ENCODE data around the gene TDRD6.

The TDRD6 gene

DNA sequence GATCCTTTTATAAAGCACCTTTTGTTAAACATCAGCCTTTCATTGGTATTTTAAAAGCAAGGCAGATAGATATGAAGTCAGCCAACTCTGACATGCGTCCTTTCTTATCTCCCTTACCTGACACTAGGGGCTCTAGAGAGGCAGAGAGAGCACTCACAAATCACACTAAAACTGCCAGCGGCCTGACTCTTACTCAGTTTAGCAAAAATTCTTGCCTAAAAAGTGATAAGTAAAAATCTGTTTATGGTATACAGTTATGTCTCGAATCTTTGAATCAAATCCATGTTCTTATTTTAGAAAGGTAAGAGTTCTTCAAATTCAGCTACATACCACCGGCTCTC is 10.4 kb upstream of the TDRD6 start:
- peak; percentile 67 for DNase-seq (ENCODE audit: low spot score)

- DNase-seq (ENCODE audit: low spot score), result no peak
Measured at GRCh38 chr6:46684771-46685170, 2.9 kb upstream of the TDRD6 start.

DNA sequence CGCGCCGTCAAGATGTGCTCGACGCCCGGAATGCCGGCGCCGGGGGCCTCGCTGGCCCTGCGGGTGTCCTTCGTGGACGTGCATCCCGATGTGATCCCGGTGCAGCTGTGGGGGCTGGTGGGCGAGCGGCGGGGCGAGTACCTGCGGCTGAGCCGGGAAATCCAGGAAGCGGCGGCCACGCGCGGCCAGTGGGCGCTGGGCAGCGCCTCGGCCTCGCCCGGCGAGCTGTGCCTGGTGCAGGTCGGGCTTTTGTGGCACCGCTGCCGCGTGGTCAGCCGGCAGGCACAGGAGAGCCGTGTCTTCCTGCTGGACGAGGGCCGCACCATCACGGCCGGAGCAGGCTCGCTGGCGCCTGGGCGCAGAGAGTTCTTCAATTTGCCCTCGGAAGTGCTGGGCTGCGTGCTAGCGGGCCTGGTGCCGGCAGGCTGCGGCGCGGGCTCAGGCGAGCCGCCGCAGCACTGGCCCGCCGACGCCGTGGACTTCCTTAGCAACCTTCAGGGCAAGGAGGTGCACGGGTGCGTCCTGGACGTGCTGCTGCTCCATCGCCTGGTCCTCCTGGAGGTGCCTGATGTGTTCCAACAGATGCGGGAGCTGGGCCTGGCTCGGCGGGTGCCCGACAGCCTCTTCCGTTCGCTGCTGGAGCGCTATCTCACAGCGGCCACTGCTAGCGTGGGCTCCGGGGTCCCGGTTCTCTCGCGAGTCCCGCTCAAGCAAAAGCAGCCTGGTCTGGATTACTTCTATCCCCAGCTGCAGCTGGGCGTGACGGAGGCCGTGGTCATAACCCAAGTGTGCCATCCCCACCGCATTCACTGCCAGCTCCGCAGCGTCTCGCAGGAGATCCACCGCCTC is 656 bp downstream of the TDRD6 start:
- no peak for DNase-seq (ENCODE audit: low spot score)

- DNase-seq (ENCODE audit: low spot score), result no peak
Measured at GRCh38 chr6:46688966-46689335, 1.3 kb downstream of the TDRD6 start.

DNA sequence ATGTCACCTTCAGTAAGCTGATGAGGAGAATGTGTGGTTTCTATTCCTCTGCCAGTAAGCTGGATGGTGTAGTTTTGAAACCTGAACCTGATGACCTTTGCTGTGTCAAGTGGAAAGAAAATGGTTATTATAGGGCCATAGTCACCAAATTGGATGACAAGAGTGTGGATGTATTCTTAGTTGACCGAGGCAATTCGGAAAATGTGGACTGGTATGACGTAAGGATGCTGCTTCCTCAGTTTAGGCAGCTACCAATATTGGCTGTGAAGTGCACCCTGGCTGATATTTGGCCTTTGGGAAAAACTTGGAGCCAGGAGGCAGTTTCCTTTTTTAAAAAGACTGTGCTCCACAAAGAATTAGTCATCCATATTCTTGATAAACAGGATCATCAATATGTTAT is 2.0 kb downstream of the TDRD6 start:
- DNase-seq (ENCODE audit: low spot score), result no peak

GRCh38 chr6:46690141-46690755 is 2.6 kb downstream of the TDRD6 start:
- no peak for DNase-seq (ENCODE audit: low spot score)

DNA sequence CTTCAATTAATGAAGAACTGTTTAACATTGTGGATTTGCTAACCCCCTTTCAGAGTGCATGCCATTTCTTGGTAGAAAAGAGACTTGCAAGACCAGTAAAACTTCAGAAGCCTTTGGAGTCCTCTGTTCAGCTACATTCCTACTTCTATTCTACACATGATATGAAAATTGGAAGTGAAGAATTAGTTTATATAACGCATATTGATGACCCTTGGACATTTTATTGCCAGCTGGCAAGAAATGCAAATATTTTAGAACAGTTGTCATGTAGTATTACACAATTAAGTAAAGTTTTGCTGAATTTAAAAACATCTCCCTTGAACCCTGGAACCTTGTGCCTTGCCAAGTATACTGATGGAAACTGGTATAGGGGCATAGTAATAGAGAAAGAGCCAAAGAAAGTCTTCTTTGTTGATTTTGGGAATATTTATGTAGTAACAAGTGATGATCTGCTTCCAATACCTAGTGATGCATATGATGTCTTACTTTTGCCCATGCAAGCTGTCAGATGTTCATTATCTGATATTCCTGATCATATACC is 3.3 kb downstream of the TDRD6 start:
- no peak for DNase-seq (ENCODE audit: low spot score)

DNA sequence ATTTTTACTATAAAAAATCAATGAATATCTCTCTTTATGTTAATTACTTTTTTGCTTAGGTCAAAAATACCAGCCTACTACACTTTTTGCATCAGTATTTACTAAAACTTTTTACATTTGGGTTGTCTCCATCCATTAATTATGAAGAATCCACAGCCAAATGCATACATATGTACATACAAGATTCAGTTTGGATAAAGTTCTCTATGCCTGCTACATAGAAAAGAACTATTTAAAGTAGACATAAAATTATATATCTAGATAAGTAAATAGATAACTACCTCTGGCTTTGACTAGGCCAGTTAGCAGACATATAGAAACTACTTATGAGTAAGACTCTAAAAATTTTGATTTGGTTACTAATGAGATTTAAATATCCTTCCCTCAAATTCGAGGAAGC is 12.3 kb downstream of the TDRD6 start:
- no peak for DNase-seq (ENCODE audit: low spot score)

DNA sequence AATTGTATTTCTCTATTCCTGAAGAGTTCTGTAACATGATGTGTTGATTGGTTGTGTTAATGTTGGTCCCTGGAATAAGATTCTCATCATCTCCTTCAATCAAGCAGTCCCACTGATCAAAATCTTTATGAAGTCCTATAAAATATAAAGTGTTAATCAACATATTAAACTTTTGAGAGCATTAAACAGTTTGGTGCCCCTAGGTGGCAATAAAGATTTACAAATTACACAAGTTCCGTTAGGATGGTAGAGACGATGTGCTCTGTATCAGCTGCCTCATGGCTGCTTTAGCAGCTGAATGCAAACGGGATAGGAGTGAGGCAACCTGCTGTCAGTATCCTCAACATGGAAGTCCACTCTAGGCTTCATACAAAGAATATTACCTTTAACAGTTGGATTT is 16.9 kb downstream of the TDRD6 start:
- DNase-seq (ENCODE audit: low spot score), result peak; percentile 42

GRCh38 chr6:46706464-46706863 is 18.8 kb downstream of the TDRD6 start:
- DNase-seq (ENCODE audit: low spot score), result no peak

- no peak for DNase-seq (ENCODE audit: low spot score)
Measured at GRCh38 chr6:46711491-46711890, 23.8 kb downstream of the TDRD6 start.

DNA sequence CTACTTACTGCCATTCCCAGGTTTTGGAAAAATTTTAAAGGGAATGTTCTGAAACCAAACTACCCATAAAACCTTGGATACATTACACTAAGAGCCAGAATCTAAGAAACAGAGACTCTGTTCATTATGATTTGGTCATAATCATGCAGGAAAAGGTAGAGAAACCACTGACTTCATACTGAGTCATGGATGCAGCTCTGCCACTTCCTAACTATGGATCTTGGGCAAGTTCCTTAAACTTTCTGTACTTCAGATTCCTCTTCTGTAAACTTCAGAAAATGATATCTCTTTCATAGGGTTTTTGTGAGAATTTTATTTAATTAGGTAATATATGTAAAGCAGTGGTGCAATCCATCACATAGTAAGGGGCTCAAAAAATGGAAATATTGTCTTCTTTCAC is 27.5 kb downstream of the TDRD6 start:
- no peak for DNase-seq (ENCODE audit: low spot score)

GRCh38 chr6:46719099-46719498 is 31.4 kb downstream of the TDRD6 start:
- no peak for DNase-seq (ENCODE audit: low spot score)

DNA sequence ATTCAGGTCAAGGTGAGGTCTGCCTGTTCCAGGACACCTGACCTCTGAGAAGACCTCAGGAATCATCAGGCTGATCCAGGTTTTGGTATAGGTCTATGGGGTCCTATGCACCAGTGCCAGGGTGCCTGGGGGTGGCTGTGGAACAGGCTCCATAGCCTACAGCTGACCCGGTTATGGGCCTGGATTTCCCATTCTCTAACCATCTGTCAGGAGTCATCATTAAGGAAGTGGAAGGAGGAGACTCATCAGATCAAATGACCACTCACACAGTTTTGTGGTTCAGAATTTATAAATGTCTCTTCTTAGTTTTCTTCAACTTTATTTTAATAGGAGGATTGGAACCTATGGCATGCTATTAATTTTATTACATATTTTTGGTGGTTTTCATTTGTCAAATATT is 32.7 kb downstream of the TDRD6 start:
- no peak for DNase-seq (ENCODE audit: low spot score)

- no peak for DNase-seq (ENCODE audit: low spot score)
Measured at GRCh38 chr6:46729787-46730326, 42.2 kb downstream of the TDRD6 start.

GRCh38 chr6:46730921-46731461 is 43.3 kb downstream of the TDRD6 start:
- DNase-seq (ENCODE audit: low spot score), result no peak

DNA sequence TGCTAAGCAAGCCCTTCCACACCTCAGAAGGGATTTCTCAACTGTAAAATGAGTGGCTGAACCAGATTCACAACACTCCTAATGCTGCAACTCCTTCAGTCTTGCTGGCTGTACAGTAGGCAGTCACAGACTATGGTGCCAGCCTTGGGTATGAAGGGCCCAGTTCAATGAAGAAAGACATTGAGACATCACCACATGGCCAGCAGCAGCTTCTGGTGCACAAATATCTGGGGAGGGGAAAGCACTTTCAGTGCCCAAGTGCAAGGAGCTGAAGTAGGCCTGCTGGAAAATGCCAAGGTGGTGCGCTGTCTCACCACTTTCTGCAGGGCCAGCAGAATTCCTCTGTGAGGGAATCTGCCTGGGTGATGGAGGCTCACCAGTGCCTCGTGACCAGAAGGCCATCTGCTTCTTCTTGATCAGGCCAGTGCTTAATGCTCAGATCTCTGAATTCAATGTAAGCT is 45.7 kb downstream of the TDRD6 start:
- no peak for DNase-seq (ENCODE audit: low spot score)

- no peak for DNase-seq (ENCODE audit: low spot score)
Measured at GRCh38 chr6:46734867-46735719, 47.4 kb downstream of the TDRD6 start, which contains the start of gene PLA2G7. PLA2G7 (minus strand) TSS chr6:46735375; CDS start chr6:46722891, 12,484 bp downstream.

DNA sequence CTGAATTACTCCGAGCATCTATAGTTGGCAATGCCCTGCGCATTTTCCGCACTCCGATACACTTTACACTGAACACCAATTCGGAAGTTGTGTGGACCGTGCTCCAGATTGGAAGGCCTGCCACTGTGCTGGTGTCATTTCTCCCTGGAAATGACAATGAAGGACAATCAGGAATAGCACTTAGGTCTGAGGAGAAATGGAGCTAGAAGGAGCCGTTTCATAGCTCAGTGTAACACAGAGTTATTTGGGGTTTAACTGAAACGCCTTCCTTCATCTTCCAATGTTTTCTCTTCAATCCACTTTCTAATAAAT is 48.0 kb downstream of the TDRD6 start:
- DNase-seq (ENCODE audit: low spot score), result no peak

GRCh38 chr6:46736906-46737305 is 49.2 kb downstream of the TDRD6 start:
- no peak for DNase-seq (ENCODE audit: low spot score)

DNA sequence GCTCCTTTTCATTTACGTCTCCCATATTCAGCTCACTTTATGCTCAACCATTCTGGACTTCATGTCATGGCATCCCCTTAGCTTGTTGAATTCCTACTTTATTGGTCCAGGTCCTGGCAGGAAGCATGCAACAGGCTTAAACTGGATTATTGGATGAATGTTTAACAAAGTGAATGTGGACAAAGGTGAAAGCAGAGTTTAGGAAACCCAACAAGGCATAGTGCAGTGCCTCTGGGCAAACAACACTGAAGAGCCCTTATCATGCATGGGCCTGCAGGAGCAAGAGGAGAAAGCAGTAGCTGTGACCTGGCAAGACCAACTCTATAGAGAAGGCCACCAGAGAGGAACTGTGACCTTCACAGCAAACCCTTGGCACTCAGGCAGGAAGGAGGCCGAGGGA is 53.8 kb downstream of the TDRD6 start:
- DNase-seq (ENCODE audit: low spot score), result no peak

DNA sequence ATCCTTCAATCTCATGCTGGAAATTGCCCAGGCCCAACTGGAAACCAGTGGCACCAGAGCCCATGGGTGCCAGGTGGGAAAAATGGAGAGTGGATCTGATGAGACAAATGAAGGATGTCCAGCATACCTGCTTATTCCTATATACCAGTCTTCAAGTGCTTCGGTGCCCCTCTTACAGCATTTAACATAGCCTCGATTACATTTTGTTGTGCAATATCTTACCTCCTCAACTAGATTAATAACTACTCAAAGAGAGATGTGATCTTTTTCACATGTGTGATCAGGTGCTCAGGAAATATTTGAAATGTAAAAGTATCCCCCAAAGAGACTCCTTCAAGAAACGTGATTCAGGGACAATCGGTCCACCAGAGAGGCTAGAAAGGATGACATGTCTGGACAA is 54.2 kb downstream of the TDRD6 start:
- no peak for DNase-seq (ENCODE audit: low spot score)

Measured in NAMALWA (cell line).